Loucy (cell line): ENCODE results near the gene SGF29.

Source experiments
- EZH2phosphoT487 ChIP-seq: fragments of 200-600 bp; IDR thresholded peaks from 2 replicates; pipeline ENCODE4 v1.6.1; 2018; ENCODE audit warnings: antibody characterized with exemption, mild to moderate bottlenecking, moderate library complexity, borderline replicate concordance
- TF ChIP-seq, protein P1 (sequence below): fragments of 200-600 bp; sonication (generic); conservative IDR thresholded peaks from 2 replicates; pipeline ENCODE4 v1.5.1; 2014; ENCODE audit warnings: mild to moderate bottlenecking, antibody characterized with exemption, low read length

DNA sequence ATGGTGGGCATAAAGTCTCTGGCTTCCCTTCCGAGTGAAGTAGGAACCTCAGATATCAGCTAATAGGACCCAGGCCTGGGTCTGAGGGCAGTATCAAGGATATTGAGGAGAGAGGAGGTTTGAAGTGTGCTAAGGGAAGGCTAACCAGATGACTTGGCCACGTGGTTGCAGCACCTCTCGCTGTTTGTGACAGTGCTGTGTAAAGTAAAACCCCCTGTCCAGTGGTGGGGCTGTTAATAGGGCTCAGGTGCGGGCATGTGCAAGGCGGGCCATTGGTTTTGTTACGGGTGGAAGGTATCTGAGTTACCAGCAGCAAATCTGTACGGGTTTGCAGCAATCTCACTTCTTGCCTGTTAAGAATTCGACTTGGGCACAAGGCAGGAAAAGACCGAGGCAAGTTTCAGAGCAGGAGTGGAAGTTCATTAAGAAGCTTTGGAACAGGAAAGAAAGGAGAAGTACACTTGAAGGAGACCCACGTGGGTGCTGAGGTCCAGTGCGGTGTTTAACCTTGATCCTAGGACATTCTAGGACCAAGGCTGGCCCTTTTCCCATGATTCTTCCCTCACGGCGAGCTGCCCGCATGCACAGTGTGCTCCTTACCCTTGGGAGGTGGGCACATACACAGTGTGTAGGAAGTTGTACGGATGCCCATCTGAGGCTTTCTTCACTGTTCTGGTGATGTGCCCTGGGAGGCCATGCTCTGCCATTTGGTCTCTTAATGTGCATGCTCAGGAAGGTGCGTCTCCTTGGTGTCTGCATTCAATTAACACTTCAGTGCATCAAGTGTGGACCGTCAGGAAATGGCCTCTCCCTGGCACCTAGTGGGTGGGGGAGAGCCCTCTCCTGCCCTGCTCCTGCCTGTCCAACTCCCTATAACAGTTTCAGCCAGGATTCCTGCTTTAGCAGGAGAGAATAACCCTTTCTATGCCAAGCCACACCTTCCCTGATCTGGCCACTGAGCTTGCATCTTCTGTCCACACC lies 20.3 kb downstream of the SGF29 start:
- TF ChIP-seq, protein P1, sequence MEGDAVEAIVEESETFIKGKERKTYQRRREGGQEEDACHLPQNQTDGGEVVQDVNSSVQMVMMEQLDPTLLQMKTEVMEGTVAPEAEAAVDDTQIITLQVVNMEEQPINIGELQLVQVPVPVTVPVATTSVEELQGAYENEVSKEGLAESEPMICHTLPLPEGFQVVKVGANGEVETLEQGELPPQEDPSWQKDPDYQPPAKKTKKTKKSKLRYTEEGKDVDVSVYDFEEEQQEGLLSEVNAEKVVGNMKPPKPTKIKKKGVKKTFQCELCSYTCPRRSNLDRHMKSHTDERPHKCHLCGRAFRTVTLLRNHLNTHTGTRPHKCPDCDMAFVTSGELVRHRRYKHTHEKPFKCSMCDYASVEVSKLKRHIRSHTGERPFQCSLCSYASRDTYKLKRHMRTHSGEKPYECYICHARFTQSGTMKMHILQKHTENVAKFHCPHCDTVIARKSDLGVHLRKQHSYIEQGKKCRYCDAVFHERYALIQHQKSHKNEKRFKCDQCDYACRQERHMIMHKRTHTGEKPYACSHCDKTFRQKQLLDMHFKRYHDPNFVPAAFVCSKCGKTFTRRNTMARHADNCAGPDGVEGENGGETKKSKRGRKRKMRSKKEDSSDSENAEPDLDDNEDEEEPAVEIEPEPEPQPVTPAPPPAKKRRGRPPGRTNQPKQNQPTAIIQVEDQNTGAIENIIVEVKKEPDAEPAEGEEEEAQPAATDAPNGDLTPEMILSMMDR: no peak
- TF ChIP-seq EZH2phosphoT487: no peak
